HG03108 (cell line): ENCODE results near the gene SLC26A8.
"Not testable (repeated sequence)": the region's sequence is repeated elsewhere in the genome, so short reads cannot be mapped to it uniquely, and the experiment has no call there.

Experiments used
- ATAC-seq: cut with Tn5 transposase; IDR thresholded peaks from one replicate; pipeline ENCODE4 v1.9.1; 2021; ENCODE audit warnings: moderate library complexity; ENCODE audit not compliant: unreplicated experiment

Gene SLC26A8

GRCh38 chr6:36053878-36054277 is 29.4 kb upstream of the SLC26A8 start:
- no peak for ATAC-seq

GRCh38 chr6:36052097-36052496 is 27.7 kb upstream of the SLC26A8 start:
- no peak for ATAC-seq

GRCh38 chr6:36050947-36051710 is 26.7 kb upstream of the SLC26A8 start:
- ATAC-seq, result no peak

- ATAC-seq, result no peak
Measured at GRCh38 chr6:36050305-36050704, 25.9 kb upstream of the SLC26A8 start.

- no peak for ATAC-seq
Measured at GRCh38 chr6:36049582-36049981, 25.1 kb upstream of the SLC26A8 start.

- ATAC-seq, result no peak
Measured at GRCh38 chr6:36042618-36043260, 18.3 kb upstream of the SLC26A8 start.

GRCh38 chr6:36040958-36041357 is 16.5 kb upstream of the SLC26A8 start:
- no peak for ATAC-seq

GRCh38 chr6:36039112-36039511 is 14.7 kb upstream of the SLC26A8 start:
- ATAC-seq, result no peak

- ATAC-seq, result no peak
Measured at GRCh38 chr6:36038120-36038876, 13.9 kb upstream of the SLC26A8 start.

GRCh38 chr6:36035225-36035624 is 10.8 kb upstream of the SLC26A8 start:
- ATAC-seq, result no peak

GRCh38 chr6:36034441-36034840 is 10.0 kb upstream of the SLC26A8 start:
- no peak for ATAC-seq

GRCh38 chr6:36033935-36034334 is 9.5 kb upstream of the SLC26A8 start:
- no peak for ATAC-seq

GRCh38 chr6:36033144-36033543 is 8.7 kb upstream of the SLC26A8 start:
- not testable (repeated sequence) for ATAC-seq

GRCh38 chr6:36032261-36032660 is 7.8 kb upstream of the SLC26A8 start:
- no peak for ATAC-seq

GRCh38 chr6:36029464-36029863 is 5.0 kb upstream of the SLC26A8 start:
- ATAC-seq, result no peak

- no peak for ATAC-seq
Measured at GRCh38 chr6:36028877-36029324, 4.5 kb upstream of the SLC26A8 start.

- peak; percentile 5 for ATAC-seq
Measured at GRCh38 chr6:36028088-36028876, 3.8 kb upstream of the SLC26A8 start.

GRCh38 chr6:36027501-36028087 is 3.2 kb upstream of the SLC26A8 start, which contains the start of gene MAPK14:
Gene MAPK14, plus strand, starts transcription at chr6:36027808. Its CDS starts 350 bp downstream, at chr6:36028158.
- ATAC-seq, result peak; percentile 87

- ATAC-seq, result no peak
Measured at GRCh38 chr6:36025932-36026327, 1.5 kb upstream of the SLC26A8 start.

GRCh38 chr6:36025260-36025931 is 955 bp upstream of the SLC26A8 start:
- no peak for ATAC-seq
